ENCODE data around the gene EIF4EBP3. TPM values are rescaled to one million over a fixed set of nuclear protein-coding genes. Genes with fewer than 3 reads are reported as not detected.

Gene EIF4EBP3
- total RNA-seq, 1 donor from 2014 or later = 13.3 TPM

GRCh38 chr5:140524003-140524402 lies 23.5 kb upstream of the EIF4EBP3 start:
- Histone ChIP-seq H3K4me3 (ENCODE audit: low read depth, low read length) (no peak overlapping the region), H3K27me3 (ENCODE audit: control insufficient read depth, insufficient read depth, low read length) (no peaks in the 10 kb centered on the region), H3K36me3 (ENCODE audit: control insufficient read depth, insufficient read depth, low read length) (no peaks in the 10 kb centered on the region)
- TF ChIP-seq CTCF (IDR thresholded peaks at IDR 0.05; ENCODE audit: insufficient read depth, low read length, poor library complexity, severe bottlenecking) = no peak
- no peak for DNase-seq (ENCODE audit: low read depth)

GRCh38 chr5:140540227-140540626 lies 7.2 kb upstream of the EIF4EBP3 start:
- TF ChIP-seq CTCF (IDR thresholded peaks at IDR 0.05; ENCODE audit: insufficient read depth, low read length, poor library complexity, severe bottlenecking) = no peak
- no peak for DNase-seq (ENCODE audit: low read depth)
- Histone ChIP-seq H3K4me3 (ENCODE audit: low read depth, low read length) (no peak overlapping the region), H3K36me3 (ENCODE audit: control insufficient read depth, insufficient read depth, low read length) (no peaks in the 10 kb centered on the region), H3K27me3 (ENCODE audit: control insufficient read depth, insufficient read depth, low read length) (no peaks in the 10 kb centered on the region)

GRCh38 chr5:140542972-140543371 lies 4.5 kb upstream of the EIF4EBP3 start:
- no peak for DNase-seq (ENCODE audit: low read depth)
- Histone ChIP-seq H3K4me3 (ENCODE audit: low read depth, low read length) (no peak overlapping the region), H3K36me3 (ENCODE audit: control insufficient read depth, insufficient read depth, low read length) (no peaks in the 10 kb centered on the region), H3K27me3 (ENCODE audit: control insufficient read depth, insufficient read depth, low read length) (no peaks in the 10 kb centered on the region)
- no peak for TF ChIP-seq CTCF (IDR thresholded peaks at IDR 0.05; ENCODE audit: insufficient read depth, low read length, poor library complexity, severe bottlenecking)

- no peaks in the 10 kb centered on the region for H3K27me3 ChIP-seq (ENCODE audit: control insufficient read depth, insufficient read depth, low read length)
- TF ChIP-seq CTCF (IDR thresholded peaks at IDR 0.05; ENCODE audit: insufficient read depth, low read length, poor library complexity, severe bottlenecking) = no peak
- H3K4me3 ChIP-seq (ENCODE audit: low read depth, low read length) = no peak overlapping the region
- no peaks in the 10 kb centered on the region for H3K36me3 ChIP-seq (ENCODE audit: control insufficient read depth, insufficient read depth, low read length)
- no peak for DNase-seq (ENCODE audit: low read depth)
Measured at GRCh38 chr5:140544986-140545385, 2.5 kb upstream of the EIF4EBP3 start.

- H3K36me3 ChIP-seq (ENCODE audit: control insufficient read depth, insufficient read depth, low read length) = no peaks in the 10 kb centered on the region
- DNase-seq (ENCODE audit: low read depth) = no peak
- H3K27me3 ChIP-seq (ENCODE audit: control insufficient read depth, insufficient read depth, low read length) = no peaks in the 10 kb centered on the region
- H3K4me3 ChIP-seq (ENCODE audit: low read depth, low read length) = no peak overlapping the region
- TF ChIP-seq CTCF (IDR thresholded peaks at IDR 0.05; ENCODE audit: insufficient read depth, low read length, poor library complexity, severe bottlenecking) = no peak
Measured at GRCh38 chr5:140545606-140546005, 1.9 kb upstream of the EIF4EBP3 start.

GRCh38 chr5:140546851-140547507 lies 483 bp upstream of the EIF4EBP3 start:
- no peak for DNase-seq (ENCODE audit: low read depth)
- Histone ChIP-seq H3K36me3 (ENCODE audit: control insufficient read depth, insufficient read depth, low read length) (no peaks in the 10 kb centered on the region), H3K27me3 (ENCODE audit: control insufficient read depth, insufficient read depth, low read length) (no peaks in the 10 kb centered on the region), H3K4me3 (ENCODE audit: low read depth, low read length) (no peak overlapping the region)
- no peak for TF ChIP-seq CTCF (IDR thresholded peaks at IDR 0.05; ENCODE audit: insufficient read depth, low read length, poor library complexity, severe bottlenecking)
